Measurements from ENCODE around the gene GARNL3. TPM values are rescaled to one million over a fixed set of nuclear protein-coding genes. Genes with fewer than 3 reads are reported as not detected.

The GARNL3 gene
- total RNA-seq, 1 experiment from 2014 or later = 3.2 TPM

GRCh38 chr9:127437497-127438264, 173.1 kb downstream of the GARNL3 start:
- DNase-seq (ENCODE audit: low read depth) = no peak

GRCh38 chr9:127438394-127438793, 173.8 kb downstream of the GARNL3 start:
- DNase-seq (ENCODE audit: low read depth) = no peak

Other genes starting within 250 kb of the GARNL3 start
- 36.3 and 47.8 TPM in 2 replicates for gene ANGPTL2, start 142.1 kb upstream of the GARNL3 start, total RNA-seq (2014; rRNA removed; shearing (Covaris generic))
- gene SLC2A8, start 132.4 kb downstream of the GARNL3 start, total RNA-seq (2014; rRNA removed; shearing (Covaris generic)) = 23.8 and 25.9 TPM in 2 replicates
- 4.4 and 4.6 TPM in 2 replicates for gene ZNF79, start 159.6 kb downstream of the GARNL3 start, total RNA-seq (2014; rRNA removed; shearing (Covaris generic))
- gene RPL12, start 186.6 kb downstream of the GARNL3 start, total RNA-seq (2014; rRNA removed; shearing (Covaris generic)) = 1,607 and 1,832 TPM in 2 replicates
- 6.1 and 7.1 TPM in 2 replicates for gene LRSAM1, start 186.7 kb downstream of the GARNL3 start, total RNA-seq (2014; rRNA removed; shearing (Covaris generic))